Smooth muscle cell (in vitro differentiated cells): ENCODE results near the gene ZNF292. TPM values are rescaled to one million over a fixed set of nuclear protein-coding genes. Genes with fewer than 3 reads are reported as not detected.

ENCODE experiments used
- DNase-seq: peaks from one replicate; lab custom pipeline; 2025; ENCODE audit not compliant: unreplicated experiment; lab: John Stamatoyannopoulos, UW
- H2AFZ ChIP-seq: fragments of 200-600 bp; sonication (generic); 2 replicates; pipeline ENCODE4 v1.6.0; 2016; ENCODE audit warnings: antibody characterized with exemption, low read depth, mild to moderate bottlenecking
- H3F3A ChIP-seq: fragments of 200-600 bp; sonication (generic); 2 replicates; pipeline ENCODE4 v1.6.0; 2017; ENCODE audit warnings: antibody characterized with exemption, low read depth
- H3K27ac ChIP-seq: fragments of 200-600 bp; sonication (generic); 2 replicates; pipeline ENCODE4 v1.5.1; 2016; ENCODE audit warnings: low read depth, mild to moderate bottlenecking
- H3K27me3 ChIP-seq: fragments of 200-600 bp; sonication (generic); 2 replicates; pipeline ENCODE4 v1.6.1; 2016; ENCODE audit warnings: low read depth, mild to moderate bottlenecking
- H3K36me3 ChIP-seq: fragments of 200-600 bp; sonication (generic); 2 replicates; pipeline ENCODE4 v1.5.1; 2016; ENCODE audit warnings: low read depth
- H3K4me1 ChIP-seq: fragments of 200-600 bp; sonication (generic); 2 replicates; pipeline ENCODE4 v1.5.1; 2016; ENCODE audit warnings: low read depth
- H3K4me2 ChIP-seq: fragments of 200-600 bp; sonication (generic); 2 replicates; pipeline ENCODE4 v1.6.0; 2016; ENCODE audit warnings: mild to moderate bottlenecking
- H3K4me3 ChIP-seq: fragments of 200-600 bp; sonication (generic); 2 replicates; pipeline ENCODE4 v1.5.1; 2016; ENCODE audit warnings: mild to moderate bottlenecking
- H3K79me2 ChIP-seq: fragments of 200-600 bp; sonication (generic); 2 replicates; pipeline ENCODE4 v1.6.0; 2016; ENCODE audit warnings: low read depth, mild to moderate bottlenecking
- H3K9ac ChIP-seq: fragments of 200-600 bp; sonication (generic); 2 replicates; pipeline ENCODE4 v1.6.0; 2016; ENCODE audit warnings: low read depth
- H3K9me3 ChIP-seq: fragments of 200-600 bp; sonication (generic); replicated peaks from 2 replicates; pipeline ENCODE4 v1.5.1; 2016; ENCODE audit warnings: low read depth
- H4K20me1 ChIP-seq: fragments of 200-600 bp; sonication (generic); 2 replicates; pipeline ENCODE4 v1.6.0; 2016; ENCODE audit warnings: low read depth
- CTCF ChIP-seq: fragments of 200-600 bp; sonication (generic); IDR thresholded peaks from 2 replicates; pipeline ENCODE4 v1.5.1; 2017; ENCODE audit warnings: borderline replicate concordance, mild to moderate bottlenecking, antibody characterized with exemption; ENCODE audit not compliant: insufficient read depth, poor library complexity, severe bottlenecking
- WGBS: methylation state at CpG from one replicate; pipeline ENCODE4 v1.1.7; 2016; ENCODE audit warnings: low lambda C conversion rate; 5-methylcytosine and 5-hydroxymethylcytosine counted together
- polyA plus RNA-seq: library from polyadenylated mRNA; unstranded; fragments of >200 nt; fragmentation: Nextera tagmentation; extraction: Ambion mirVana; gene quantifications from 2 replicates; pipeline ENCODE4 v1.2.1, GENCODE V29; 2016
- total RNA-seq: library from RNA; depleted of rRNA; stranded (reverse); fragments of >200 nt; gene quantifications from 2 replicates; pipeline ENCODE4 v1.2.3, GENCODE V29; 2014

ZNF292 gene
- total and polyA plus RNA-seq, 2 experiments from 2014 or later, result 29.4 to 50.3 TPM

DNA sequence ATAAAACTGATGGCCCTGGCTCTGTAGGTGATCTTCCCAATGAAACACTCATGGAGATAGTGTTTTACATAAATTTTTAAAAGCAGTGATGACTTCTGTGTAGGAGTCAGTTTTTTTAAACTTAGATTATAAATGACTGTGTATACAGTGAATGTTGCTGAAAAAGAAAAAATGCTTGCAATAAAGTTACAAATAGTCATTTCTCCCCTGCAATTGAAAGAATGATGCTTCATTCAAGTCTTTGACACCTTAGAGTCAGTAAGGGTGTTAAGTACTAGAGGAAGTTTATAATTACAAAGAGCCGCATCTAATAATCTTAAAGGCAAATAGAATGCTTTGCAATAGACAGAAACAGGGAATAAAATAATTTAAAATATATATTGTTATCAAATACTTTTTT, 27.6 kb downstream of the ZNF292 start:
- H3K27ac ChIP-seq, result no peak overlapping the region
- H2AFZ ChIP-seq, result no peak overlapping the region
- H3K79me2 ChIP-seq, result peaks cover 100% of the 10 kb centered on the region
- H3K27me3 ChIP-seq, result no peaks in the 10 kb centered on the region
- H3K9me3 ChIP-seq, result no peaks in the 10 kb centered on the region
- no peaks in the 10 kb centered on the region for H3K36me3 ChIP-seq
- no peak overlapping the region for H3K4me2 ChIP-seq
- no peak overlapping the region for H3K4me3 ChIP-seq
- H4K20me1 ChIP-seq, result peaks cover 100% of the 10 kb centered on the region
- H3F3A ChIP-seq, result no peaks in the 10 kb centered on the region
- TF ChIP-seq CTCF, result no peak
- WGBS, result 97% methylated on average over 1 of the region's 1 CpG
- H3K9ac ChIP-seq, result no peak overlapping the region
- H3K4me1 ChIP-seq, result peaks cover 43% of the 10 kb centered on the region
- DNase-seq, result no peak

DNA sequence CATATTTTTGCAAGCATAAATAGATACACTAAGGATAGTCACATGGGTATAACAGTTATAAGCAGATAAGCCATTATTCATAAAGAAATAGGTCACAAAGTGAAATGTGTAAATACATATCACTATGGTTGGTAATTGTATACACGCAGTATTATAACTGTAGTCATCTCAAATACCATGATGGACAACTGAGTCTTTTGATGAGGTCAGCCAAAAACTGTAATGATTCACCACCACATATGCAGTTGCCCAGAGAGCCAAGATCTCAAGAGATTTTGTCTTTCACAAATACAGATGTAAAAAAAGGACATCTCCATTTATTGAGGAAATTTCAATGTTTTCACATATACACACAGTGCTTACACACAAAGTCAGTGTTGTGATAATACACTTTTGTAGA, 28.3 kb downstream of the ZNF292 start:
- Histone ChIP-seq H3K4me2 (no peak overlapping the region), H3F3A (no peaks in the 10 kb centered on the region), H2AFZ (no peak overlapping the region), H3K79me2 (peaks cover 100% of the 10 kb centered on the region), H3K27me3 (no peaks in the 10 kb centered on the region), H3K4me3 (no peak overlapping the region), H4K20me1 (peaks cover 100% of the 10 kb centered on the region), H3K9ac (no peak overlapping the region), H3K27ac (no peak overlapping the region), H3K4me1 (peaks cover 35% of the 10 kb centered on the region), H3K9me3 (no peaks in the 10 kb centered on the region), H3K36me3 (no peaks in the 10 kb centered on the region)
- 92% methylated on average over 1 of the region's 1 CpG for WGBS
- DNase-seq, result no peak
- no peak for TF ChIP-seq CTCF

DNA sequence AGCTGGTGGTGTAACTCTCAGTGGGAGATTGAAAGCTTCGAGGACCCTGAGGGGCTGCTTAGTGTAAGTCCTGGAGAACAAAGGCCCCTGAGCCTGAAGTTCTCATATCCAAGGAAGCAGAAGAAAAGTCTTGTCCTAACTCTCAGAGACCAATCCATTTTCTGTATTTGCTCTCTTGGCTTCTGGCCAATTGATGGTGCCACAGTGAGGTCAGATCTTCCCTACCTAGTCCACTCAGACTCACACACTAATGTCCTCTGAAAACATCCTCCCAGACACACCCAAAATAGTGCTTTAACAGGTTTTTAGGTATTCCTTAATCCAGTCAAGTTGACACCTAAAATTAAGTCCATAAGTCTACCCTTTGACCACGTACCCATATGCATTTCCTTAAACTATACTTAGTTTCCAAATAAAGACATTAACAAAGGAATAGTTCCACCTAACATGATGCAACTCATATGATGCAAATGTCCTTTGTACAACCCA, 29.4 kb downstream of the ZNF292 start:
- Histone ChIP-seq H3K9ac (no peak overlapping the region), H3K4me3 (no peak overlapping the region), H3K79me2 (peaks cover 100% of the 10 kb centered on the region), H3K27ac (no peak overlapping the region), H3K27me3 (no peaks in the 10 kb centered on the region), H3K9me3 (no peaks in the 10 kb centered on the region), H4K20me1 (peaks cover 100% of the 10 kb centered on the region), H3F3A (no peaks in the 10 kb centered on the region), H3K36me3 (no peaks in the 10 kb centered on the region), H3K4me1 (peaks cover 26% of the 10 kb centered on the region), H3K4me2 (no peak overlapping the region), H2AFZ (no peak overlapping the region)
- DNase-seq, result no peak
- WGBS, result 96% methylated on average over 2 of the region's 2 CpGs
- TF ChIP-seq CTCF, result no peak

DNA sequence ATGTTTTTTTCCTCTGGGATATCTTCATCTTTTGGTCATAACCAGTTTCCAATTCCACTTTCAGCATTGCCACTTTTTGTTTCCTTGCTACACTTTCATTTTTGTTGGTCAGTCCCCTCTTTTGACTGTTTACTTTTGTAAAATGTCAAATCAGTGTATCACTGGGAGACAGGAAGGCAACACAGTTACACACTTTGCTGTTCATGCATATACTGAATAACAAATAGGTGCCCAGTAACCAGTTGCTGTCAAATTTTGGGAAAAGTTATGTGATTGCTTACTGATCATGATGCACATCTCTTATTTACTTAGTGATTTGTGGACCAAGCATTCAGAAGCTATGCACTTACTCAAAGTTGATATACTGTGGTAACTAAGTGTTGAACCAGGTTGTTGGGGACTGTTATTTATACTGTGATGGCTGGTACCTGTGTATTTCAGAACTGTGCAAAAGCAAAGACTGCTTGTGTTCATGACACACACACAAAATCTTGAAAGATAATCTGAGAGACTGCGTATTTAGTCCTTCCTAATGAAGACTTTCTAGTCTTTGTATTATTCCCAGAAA, 41.0 kb downstream of the ZNF292 start:
- Histone ChIP-seq H4K20me1 (peaks cover 100% of the 10 kb centered on the region), H3K4me2 (no peak overlapping the region), H3K4me3 (no peak overlapping the region), H2AFZ (no peak overlapping the region), H3F3A (peaks cover 4% of the 10 kb centered on the region), H3K9ac (no peak overlapping the region), H3K36me3 (no peaks in the 10 kb centered on the region), H3K4me1 (no peaks in the 10 kb centered on the region), H3K27me3 (no peaks in the 10 kb centered on the region), H3K79me2 (peaks cover 100% of the 10 kb centered on the region), H3K27ac (no peak overlapping the region), H3K9me3 (no peaks in the 10 kb centered on the region)
- TF ChIP-seq CTCF, result no peak
- DNase-seq, result no peak
- 100% methylated on average over 1 of the region's 1 CpG for WGBS
